Left lung (tissue), 10 donors: ENCODE data around the gene KLHL24. TPM values are rescaled to one million over a fixed set of nuclear protein-coding genes. Genes with fewer than 3 reads are reported as not detected.
A peak's percentile ranks its signal among the peaks of the same experiment; 100 is the strongest.

Experiments
- ATAC-seq: fragments of 200-7000 bp; cut with Tn5 transposase; one replicate; pipeline ENCODE4 v1.9.1; 2020; ENCODE audit warnings: moderate library complexity
- DNase-seq, 4 donors: peaks; one replicate each; pipeline ENCODE4 v3.0.0-alpha.2; 2013 to 2020
- H3K27ac ChIP-seq, 2 donors: fragments of 200-600 bp; sonication (generic) in 1 of 2; one replicate each; pipeline versions ENCODE4 v1.5.0 to v1.8.0; 2020 to 2021
- H3K27me3 ChIP-seq, 2 donors: fragments of 200-600 bp; sonication (generic) in 1 of 2; one replicate each; pipeline versions ENCODE4 v1.5.0 to v1.8.0; 2020 to 2021
- H3K36me3 ChIP-seq, 2 donors: fragments of 200-600 bp; sonication (generic) in 1 of 2; one replicate each; pipeline versions ENCODE4 v1.5.0 to v1.8.0; 2020 to 2021
- H3K4me1 ChIP-seq, 2 donors: fragments of 200-600 bp; one replicate each; pipeline ENCODE4 v1.8.0; 2021
- H3K4me3 ChIP-seq, 2 donors: fragments of 200-600 bp; sonication (generic) in 1 of 2; one replicate each; pipeline versions ENCODE4 v1.5.0 to v1.8.0; 2020 to 2021; ENCODE audit warnings: mild to moderate bottlenecking in 1 of 2
- H3K9me3 ChIP-seq, 2 donors: fragments of 200-600 bp; sonication (generic) in 1 of 2; one replicate each; pipeline versions ENCODE4 v1.5.0 to v1.8.0; 2020 to 2021
- intact Hi-C, 2 donors: fragments of 100-400 bp; cut with DNase I; formaldehyde crosslinking; loops; one replicate each; pipeline versions ENCODE4 v1.11.2 to v1.14.2; 2022
- polyA plus RNA-seq, 6 donors: library from polyadenylated mRNA; unstranded; fragments of 120-200 nt; gene quantifications; one replicate each; pipeline ENCODE4 v1.2.1, GENCODE V29; 2013; ENCODE audit not compliant: insufficient read length in 6 of 6
- total RNA-seq, 2 donors: library from RNA; stranded (reverse); fragmentation: NEBNext Ultra II Directional; extraction: Animal tissue kit (Norgen Biotek cat#: 25700); gene quantifications; one replicate each; pipeline ENCODE4 v1.2.1, GENCODE V29; 2021
- TF ChIP-seq, protein P1 (sequence below), 2 donors: fragments of 200-600 bp; sonication (generic) in 1 of 2; IDR thresholded peaks; one replicate each; pipeline versions ENCODE4 v1.5.0 to v1.8.0; 2021; ENCODE audit warnings: antibody characterized with exemption in 2 of 2
- donor health status: DM: no; HTN: yes; CAD: no.
- donor health status: DM: no; HTN: no; CAD: no.

The KLHL24 gene
- total and polyA plus RNA-seq, 8 donors: 37.8 to 80.9 (median 48.3) TPM

DNA sequence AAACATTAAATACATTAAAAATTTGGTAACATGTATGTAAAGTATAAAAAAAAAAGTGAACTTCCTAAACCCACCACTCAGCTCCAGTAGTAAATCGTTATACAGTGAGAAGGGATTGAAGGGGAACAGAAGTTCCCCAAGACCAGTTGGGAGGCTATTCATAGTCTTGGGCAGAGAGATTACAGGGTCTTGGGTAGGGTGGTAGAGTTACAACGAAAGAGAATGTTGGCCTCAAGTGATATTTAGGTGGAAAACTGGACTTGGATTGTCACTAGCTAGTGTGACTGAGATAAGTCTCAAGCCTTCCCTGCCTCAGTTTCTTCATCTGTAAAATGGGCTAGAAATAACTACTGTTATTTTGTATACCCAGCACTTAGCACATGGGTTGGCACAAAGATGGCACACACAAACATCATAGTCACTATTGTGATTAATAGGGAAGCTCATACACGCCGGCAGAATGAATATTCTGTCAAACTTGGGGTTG is 61.7 kb downstream of the KLHL24 start:
- Histone ChIP-seq H3K27me3 (no peaks in the 10 kb centered on the region), H3K4me3 (peak overlapping the region; percentile 96 to 97), H3K36me3 (peaks cover 0 to 9% of the 10 kb centered on the region in 2 donors), H3K9me3 (no peaks in the 10 kb centered on the region), H3K4me1 (peaks cover 14 to 37% of the 10 kb centered on the region in 2 donors), H3K27ac (peak overlapping the region in 1 of 2 donors; percentile 92)
- intact Hi-C loops: no loop called here
- TF ChIP-seq, protein P1, sequence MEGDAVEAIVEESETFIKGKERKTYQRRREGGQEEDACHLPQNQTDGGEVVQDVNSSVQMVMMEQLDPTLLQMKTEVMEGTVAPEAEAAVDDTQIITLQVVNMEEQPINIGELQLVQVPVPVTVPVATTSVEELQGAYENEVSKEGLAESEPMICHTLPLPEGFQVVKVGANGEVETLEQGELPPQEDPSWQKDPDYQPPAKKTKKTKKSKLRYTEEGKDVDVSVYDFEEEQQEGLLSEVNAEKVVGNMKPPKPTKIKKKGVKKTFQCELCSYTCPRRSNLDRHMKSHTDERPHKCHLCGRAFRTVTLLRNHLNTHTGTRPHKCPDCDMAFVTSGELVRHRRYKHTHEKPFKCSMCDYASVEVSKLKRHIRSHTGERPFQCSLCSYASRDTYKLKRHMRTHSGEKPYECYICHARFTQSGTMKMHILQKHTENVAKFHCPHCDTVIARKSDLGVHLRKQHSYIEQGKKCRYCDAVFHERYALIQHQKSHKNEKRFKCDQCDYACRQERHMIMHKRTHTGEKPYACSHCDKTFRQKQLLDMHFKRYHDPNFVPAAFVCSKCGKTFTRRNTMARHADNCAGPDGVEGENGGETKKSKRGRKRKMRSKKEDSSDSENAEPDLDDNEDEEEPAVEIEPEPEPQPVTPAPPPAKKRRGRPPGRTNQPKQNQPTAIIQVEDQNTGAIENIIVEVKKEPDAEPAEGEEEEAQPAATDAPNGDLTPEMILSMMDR (IDR thresholded peaks at IDR 0.05): no peak
- DNase-seq (peak in 1 of 4 donors; percentile 26), ATAC-seq (no peak)

DNA sequence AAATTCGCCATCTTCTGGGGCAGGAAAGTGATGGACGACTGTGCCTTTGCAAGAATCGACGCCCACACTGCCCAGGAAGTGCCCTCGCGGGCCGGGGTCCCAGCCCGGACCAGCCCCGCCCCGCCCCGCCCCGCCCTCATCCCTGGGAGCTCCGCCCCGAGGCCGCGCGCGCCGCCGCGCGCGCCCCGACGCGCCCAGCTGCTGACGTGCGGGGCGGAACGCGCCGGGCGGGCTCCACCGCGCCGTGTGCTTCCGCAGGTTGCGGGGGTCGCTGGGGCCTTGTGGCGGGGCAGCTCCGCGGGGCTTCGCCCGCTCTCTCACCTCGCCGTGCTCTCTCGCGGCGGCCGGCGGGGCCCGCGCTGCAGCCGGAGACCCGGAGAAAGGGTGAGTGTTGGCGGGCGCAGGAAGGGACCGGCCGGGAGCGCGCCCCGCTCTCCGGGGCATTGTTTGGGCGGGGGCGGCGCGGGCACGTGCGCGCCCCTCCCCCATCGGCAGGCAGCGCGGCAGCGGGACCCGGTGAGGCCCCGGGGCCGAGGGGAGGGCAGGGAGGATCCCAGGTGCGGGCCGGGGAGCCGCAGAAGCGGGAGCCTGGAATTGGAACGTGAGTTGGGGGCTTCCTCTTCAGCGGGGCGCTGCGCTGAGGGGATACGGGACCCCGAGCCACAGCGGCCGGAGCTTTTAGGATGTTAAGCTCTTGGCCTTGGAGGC is 62.3 kb downstream of the KLHL24 start, which contains the start of gene YEATS2:
Gene YEATS2 (plus strand): TSS at position 188 of the 708 bp plus-strand sequence. CDS start 17,366 bp downstream, outside the sequence.
- Histone ChIP-seq H3K27me3 (no peaks in the 10 kb centered on the region), H3K27ac (peak within 1 kb of the TSS; percentile 92), H3K4me3 (peak within 1 kb of the TSS; percentile 96 to 97), H3K36me3 (peaks cover 0 to 10% of the 10 kb centered on the region in 2 donors), H3K4me1 (peaks cover 14 to 38% of the 10 kb centered on the region in 2 donors), H3K9me3 (no peaks in the 10 kb centered on the region)
- DNase-seq (peak; percentile 63 to 93 (median 78)), ATAC-seq (peak; percentile 93)
- intact Hi-C loops: no loop called here
- TF ChIP-seq, protein P1 (IDR thresholded peaks at IDR 0.05): no peak

DNA sequence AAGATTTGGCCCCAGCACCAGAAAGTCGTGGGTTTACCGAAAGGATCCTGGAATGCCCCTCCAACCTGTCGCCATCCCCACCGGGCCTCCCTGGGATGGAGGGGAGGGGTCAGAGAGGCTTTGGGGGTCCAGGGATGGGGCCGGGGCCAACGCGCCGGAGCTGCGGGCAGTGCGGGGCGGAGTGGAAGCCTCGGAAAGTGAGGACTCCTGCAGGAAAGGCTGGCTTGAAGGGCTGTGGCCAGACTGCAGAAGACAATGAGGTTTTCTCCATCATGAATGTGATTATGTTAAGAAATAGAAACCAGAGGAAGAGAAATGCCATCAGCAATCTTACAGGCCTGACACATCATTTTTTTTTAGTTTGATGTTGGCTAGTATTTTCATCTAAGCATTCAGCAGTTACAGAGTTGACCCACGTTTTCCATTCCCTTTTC is 62.9 kb downstream of the KLHL24 start:
- Histone ChIP-seq H3K27me3 (no peaks in the 10 kb centered on the region), H3K27ac (peak overlapping the region; percentile 92), H3K36me3 (peaks cover 0 to 10% of the 10 kb centered on the region in 2 donors), H3K9me3 (no peaks in the 10 kb centered on the region), H3K4me3 (peak overlapping the region; percentile 96 to 97), H3K4me1 (peaks cover 14 to 43% of the 10 kb centered on the region in 2 donors)
- intact Hi-C loops: no loop called here
- DNase-seq: peak in 1 of 4 donors; percentile 42
- peak; percentile 53 for ATAC-seq
- TF ChIP-seq, protein P1 (IDR thresholded peaks at IDR 0.05): no peak

DNA sequence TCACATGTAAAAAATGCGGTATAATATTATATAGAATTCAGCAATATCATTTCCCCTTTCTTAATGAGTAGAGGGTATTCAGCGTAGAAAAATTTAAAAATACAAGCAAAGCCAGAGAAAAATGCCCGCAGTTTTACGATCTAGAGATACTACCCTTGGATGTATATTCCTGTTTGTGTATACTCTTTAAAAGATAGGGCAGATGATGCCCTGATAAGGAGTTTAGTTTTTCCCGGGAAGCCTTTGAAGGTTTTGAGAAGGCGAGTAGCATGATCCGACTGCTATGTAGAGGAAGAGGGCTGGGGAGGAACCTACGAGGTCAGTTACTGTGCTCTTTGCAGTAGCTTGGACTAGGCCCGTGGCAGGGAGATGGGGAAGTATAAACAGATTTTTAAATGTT is 63.3 kb downstream of the KLHL24 start:
- TF ChIP-seq, protein P1 (IDR thresholded peaks at IDR 0.05): no peak
- H3K36me3 ChIP-seq: peaks cover 0 to 10% of the 10 kb centered on the region in 2 donors
- no peaks in the 10 kb centered on the region for H3K9me3 ChIP-seq
- ATAC-seq (peak; percentile 60), DNase-seq (no peak)
- intact Hi-C loops: no loop called here
- H3K27me3 ChIP-seq: no peaks in the 10 kb centered on the region
- H3K27ac ChIP-seq: peak overlapping the region; percentile 92
- H3K4me3 ChIP-seq: peak overlapping the region; percentile 96 to 97
- peaks cover 14 to 47% of the 10 kb centered on the region in 2 donors for H3K4me1 ChIP-seq

DNA sequence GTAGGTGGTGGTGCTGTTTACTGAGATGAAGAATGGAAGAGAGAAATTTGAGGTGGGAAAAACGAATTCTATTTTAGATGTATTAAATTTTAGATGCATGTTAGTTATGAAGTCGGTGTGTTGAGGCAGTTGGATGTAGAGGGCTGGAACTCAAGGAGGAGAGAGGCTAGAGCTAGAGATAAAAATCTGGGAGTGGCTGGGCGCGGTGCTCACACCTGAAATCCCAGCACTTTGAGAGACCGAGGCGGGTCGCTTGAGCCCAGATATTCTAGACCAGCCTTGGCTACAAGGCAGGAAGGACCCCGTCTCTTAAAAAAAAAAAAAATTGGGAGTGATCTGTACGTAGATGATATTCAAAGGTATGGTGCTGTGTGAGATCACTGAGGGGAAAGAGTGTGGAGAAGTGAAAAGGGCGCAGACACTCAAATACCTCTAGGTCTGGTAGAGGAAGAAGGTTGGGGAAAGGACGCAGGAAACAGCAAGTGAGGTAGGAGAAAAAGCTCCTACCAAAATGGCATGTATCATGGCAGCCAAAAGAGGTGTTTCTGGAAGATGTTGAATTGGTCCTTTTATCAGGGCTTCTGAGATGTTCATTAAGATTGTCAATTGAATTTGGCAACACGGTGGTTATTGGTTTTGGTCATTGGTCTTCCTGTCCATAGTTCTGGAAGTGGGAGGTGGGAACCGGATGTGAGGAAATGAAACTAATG is 64.0 kb downstream of the KLHL24 start:
- intact Hi-C loops: no loop called here
- TF ChIP-seq, protein P1 (IDR thresholded peaks at IDR 0.05): no peak
- Histone ChIP-seq H3K4me1 (peaks cover 14 to 47% of the 10 kb centered on the region in 2 donors), H3K27me3 (no peaks in the 10 kb centered on the region), H3K9me3 (no peaks in the 10 kb centered on the region), H3K36me3 (peaks cover 0 to 10% of the 10 kb centered on the region in 2 donors), H3K4me3 (peak overlapping the region in 1 of 2 donors; percentile 97), H3K27ac (peak overlapping the region; percentile 92)
- ATAC-seq (peak; percentile 25), DNase-seq (no peak)
